Astrocyte (in vitro differentiated cells and primary cell): ENCODE measurements around the gene CACNA1C. TPM values are rescaled to one million over a fixed set of nuclear protein-coding genes. Genes with fewer than 3 reads are reported as not detected.

Experiments used
- DNase-seq: peaks from one replicate; pipeline ENCODE4 v3.0.0-alpha.2; 2010; ENCODE audit warnings: low read depth
- FAIRE-seq: peaks from 2 replicates; lab custom pipeline; 2011; peaks lifted over from hg19 to GRCh38; lab: Jason Lieb, UNC
- H2AFZ ChIP-seq: 2 replicates; pipeline ENCODE4 v1.6.0; 2012; ENCODE audit warnings: low read depth, low read length, inconsistent platforms
- H3K27ac ChIP-seq: 2 replicates; pipeline ENCODE4 v1.5.1; 2011; ENCODE audit warnings: low read depth, low read length, inconsistent platforms
- H3K27me3 ChIP-seq: 2 replicates; pipeline ENCODE4 v1.6.0; 2011; ENCODE audit warnings: low read length, inconsistent platforms; ENCODE audit not compliant: insufficient read depth
- H3K36me3 ChIP-seq: 2 replicates; pipeline ENCODE4 v1.5.1; 2011; ENCODE audit warnings: low read length, inconsistent platforms; ENCODE audit not compliant: insufficient read depth
- H3K4me1 ChIP-seq: 2 replicates; pipeline ENCODE4 v1.5.1; 2011; ENCODE audit warnings: low read length, inconsistent platforms; ENCODE audit not compliant: insufficient read depth
- H3K4me2 ChIP-seq: 2 replicates; pipeline ENCODE4 v1.6.0; 2012; ENCODE audit warnings: low read length, inconsistent platforms
- H3K4me3 ChIP-seq: 2 replicates; pipeline ENCODE4 v1.5.1; 2011; ENCODE audit warnings: low read depth, mild to moderate bottlenecking, low read length, inconsistent platforms; ENCODE audit not compliant: insufficient read depth
- H3K79me2 ChIP-seq: 2 replicates; pipeline ENCODE4 v1.6.0; 2012; ENCODE audit warnings: mild to moderate bottlenecking, low read length, inconsistent platforms; ENCODE audit not compliant: insufficient read depth
- H3K9ac ChIP-seq: 2 replicates; pipeline ENCODE4 v1.6.0; 2012; ENCODE audit warnings: mild to moderate bottlenecking, low read length, inconsistent platforms
- H3K9me3 ChIP-seq: 2 replicates; pipeline ENCODE4 v1.5.1; 2012; ENCODE audit warnings: low read depth, mild to moderate bottlenecking, low read length, inconsistent platforms; ENCODE audit not compliant: insufficient read depth
- H4K20me1 ChIP-seq: 2 replicates; pipeline ENCODE4 v1.6.0; 2012; ENCODE audit warnings: low read length, inconsistent platforms; ENCODE audit not compliant: insufficient read depth
- H3K27ac Mint-ChIP-seq: one replicate; pipeline ENCODE4 v1.8.0; 2021; ENCODE audit warnings: mild to moderate bottlenecking, mixed read lengths; ENCODE audit not compliant: unreplicated experiment
- H3K27me3 Mint-ChIP-seq: one replicate; pipeline ENCODE4 v1.8.0; 2021; ENCODE audit warnings: low read depth, mixed read lengths; ENCODE audit not compliant: unreplicated experiment
- H3K36me3 Mint-ChIP-seq: one replicate; pipeline ENCODE4 v1.8.0; 2021; ENCODE audit warnings: low read depth, mixed read lengths; ENCODE audit not compliant: unreplicated experiment
- H3K4me1 Mint-ChIP-seq: one replicate; pipeline ENCODE4 v1.8.0; 2021; ENCODE audit warnings: low read depth, mixed read lengths; ENCODE audit not compliant: unreplicated experiment
- H3K4me3 Mint-ChIP-seq: one replicate; pipeline ENCODE4 v1.8.0; 2021; ENCODE audit warnings: mild to moderate bottlenecking, moderate library complexity, mixed read lengths; ENCODE audit not compliant: unreplicated experiment
- H3K9me3 Mint-ChIP-seq: one replicate; pipeline ENCODE4 v1.8.0; 2021; ENCODE audit warnings: mild to moderate bottlenecking, mixed read lengths; ENCODE audit not compliant: unreplicated experiment
- CTCF ChIP-seq: IDR thresholded peaks from 2 replicates; pipeline ENCODE4 v1.5.1; 2011; ENCODE audit warnings: low read depth, mild to moderate bottlenecking, inconsistent platforms, low read length, moderate library complexity; ENCODE audit not compliant: insufficient read depth
- EZH2 ChIP-seq: IDR thresholded peaks from 2 replicates; pipeline ENCODE4 v1.6.1; 2012; ENCODE audit warnings: mild to moderate bottlenecking, low read length, inconsistent platforms; ENCODE audit not compliant: insufficient read depth
- total RNA-seq: library from RNA; stranded (reverse); gene quantifications from 2 replicates; pipeline ENCODE4 v1.2.1, GENCODE V29; 2021

CACNA1C gene
- total RNA-seq, 1 donor from 2014 or later, result 2.1 TPM

- Mint-ChIP-seq H3K4me1 (no peaks in the 10 kb centered on the region), H3K36me3 (peaks cover 13% of the 10 kb centered on the region), H3K9me3 (peaks cover 19% of the 10 kb centered on the region), H3K27ac (no peak overlapping the region), H3K4me3 (no peak overlapping the region), H3K27me3 (peaks cover 37% of the 10 kb centered on the region)
- Histone ChIP-seq H3K27ac (no peak overlapping the region), H4K20me1 (no peaks in the 10 kb centered on the region), H3K9me3 (peaks cover 10% of the 10 kb centered on the region), H2AFZ (no peak overlapping the region), H3K9ac (no peak overlapping the region), H3K36me3 (no peaks in the 10 kb centered on the region), H3K4me3 (no peak overlapping the region), H3K4me2 (no peak overlapping the region), H3K4me1 (no peaks in the 10 kb centered on the region), H3K27me3 (no peaks in the 10 kb centered on the region), H3K79me2 (no peaks in the 10 kb centered on the region)
- TF ChIP-seq EZH2 (no peak), CTCF (no peak)
- FAIRE-seq, result no peak
- no peak for DNase-seq
These were observed 543.7 kb downstream of the CACNA1C start for GRCh38 chr12:2596441-2596840.

- Mint-ChIP-seq H3K4me1 (no peaks in the 10 kb centered on the region), H3K9me3 (peaks cover 5% of the 10 kb centered on the region), H3K27me3 (peaks cover 49% of the 10 kb centered on the region), H3K27ac (no peak overlapping the region), H3K36me3 (peaks cover 6% of the 10 kb centered on the region), H3K4me3 (no peak overlapping the region)
- H3K4me2 ChIP-seq, result no peak overlapping the region
- no peak overlapping the region for H2AFZ ChIP-seq
- no peaks in the 10 kb centered on the region for H3K79me2 ChIP-seq
- H3K9me3 ChIP-seq, result no peaks in the 10 kb centered on the region
- no peaks in the 10 kb centered on the region for H3K4me1 ChIP-seq
- no peak for DNase-seq
- FAIRE-seq, result no peak
- no peak overlapping the region for H3K27ac ChIP-seq
- TF ChIP-seq CTCF, result no peak
- no peak for TF ChIP-seq EZH2
- H3K4me3 ChIP-seq, result no peak overlapping the region
- H3K27me3 ChIP-seq, result no peaks in the 10 kb centered on the region
- H3K9ac ChIP-seq, result no peak overlapping the region
- H3K36me3 ChIP-seq, result no peaks in the 10 kb centered on the region
- no peaks in the 10 kb centered on the region for H4K20me1 ChIP-seq
These were observed 552.5 kb downstream of the CACNA1C start for GRCh38 chr12:2605301-2605700.

GRCh38 chr12:2606186-2606910 lies 553.6 kb downstream of the CACNA1C start:
- Histone ChIP-seq H3K4me3 (no peak overlapping the region), H3K4me1 (no peaks in the 10 kb centered on the region), H3K9ac (no peak overlapping the region), H3K79me2 (no peaks in the 10 kb centered on the region), H3K36me3 (no peaks in the 10 kb centered on the region), H3K27me3 (no peaks in the 10 kb centered on the region), H3K9me3 (no peaks in the 10 kb centered on the region), H4K20me1 (no peaks in the 10 kb centered on the region), H3K27ac (no peak overlapping the region), H2AFZ (no peak overlapping the region), H3K4me2 (no peak overlapping the region)
- FAIRE-seq (no peak), DNase-seq (no peak)
- Mint-ChIP-seq H3K4me1 (no peaks in the 10 kb centered on the region), H3K27me3 (peaks cover 48% of the 10 kb centered on the region), H3K4me3 (no peak overlapping the region), H3K36me3 (peaks cover 5% of the 10 kb centered on the region), H3K27ac (no peak overlapping the region), H3K9me3 (peaks cover 5% of the 10 kb centered on the region)
- TF ChIP-seq EZH2 (no peak), CTCF (no peak)
